Measurements from ENCODE around the gene POGK.
A peak's percentile ranks its signal among the peaks of the same experiment; 100 is the strongest.
"Not testable (repeated sequence)": the region's sequence is repeated elsewhere in the genome, so short reads cannot be mapped to it uniquely, and the experiment has no call there.

POGK gene

DNA sequence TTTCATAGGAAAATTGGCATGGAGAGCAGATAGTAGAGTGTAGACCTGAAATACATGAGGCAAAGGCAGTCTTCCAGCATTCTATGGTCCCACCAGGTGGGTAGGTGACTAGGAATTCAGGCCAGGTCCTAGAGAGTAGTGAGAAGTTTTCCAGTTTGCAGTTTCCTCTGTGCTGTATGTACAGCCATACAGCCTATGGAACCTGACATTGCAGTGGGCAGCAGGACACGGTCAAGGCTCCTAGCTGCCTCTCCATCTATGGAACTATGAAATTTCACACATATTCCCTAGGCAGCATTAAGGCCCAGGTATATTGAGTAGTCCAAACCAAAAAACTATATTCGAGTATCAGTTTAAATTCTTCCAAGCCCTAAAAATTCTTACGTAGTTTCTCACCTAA, 16.3 kb downstream of the POGK start:
- DNase-seq (ENCODE audit: low spot score): no peak

- no peak for DNase-seq (ENCODE audit: low spot score)
Measured at GRCh38 chr1:166857995-166858394, 18.7 kb downstream of the POGK start.

- DNase-seq (ENCODE audit: low spot score): no peak
Measured at GRCh38 chr1:166858726-166859419, 19.6 kb downstream of the POGK start.

DNA sequence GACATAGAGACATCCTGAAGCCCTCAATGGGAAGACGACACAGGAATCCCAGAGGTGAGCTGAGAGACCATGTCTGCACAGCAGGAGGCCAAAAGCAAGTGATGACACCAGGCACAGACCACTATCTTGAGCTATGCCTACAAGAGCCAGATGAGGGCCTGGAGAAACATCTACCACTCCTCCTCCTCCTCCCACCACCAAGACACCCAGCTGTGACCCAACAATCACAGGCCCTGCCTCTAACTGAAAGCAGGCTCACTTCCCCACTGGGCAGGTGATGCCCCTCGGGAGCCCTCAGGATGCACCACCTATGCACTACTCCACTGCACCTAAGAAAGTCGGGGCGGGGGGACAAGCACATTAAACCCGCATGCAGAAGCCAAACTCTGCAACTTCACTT, 20.3 kb downstream of the POGK start:
- no peak for DNase-seq (ENCODE audit: low spot score)

DNA sequence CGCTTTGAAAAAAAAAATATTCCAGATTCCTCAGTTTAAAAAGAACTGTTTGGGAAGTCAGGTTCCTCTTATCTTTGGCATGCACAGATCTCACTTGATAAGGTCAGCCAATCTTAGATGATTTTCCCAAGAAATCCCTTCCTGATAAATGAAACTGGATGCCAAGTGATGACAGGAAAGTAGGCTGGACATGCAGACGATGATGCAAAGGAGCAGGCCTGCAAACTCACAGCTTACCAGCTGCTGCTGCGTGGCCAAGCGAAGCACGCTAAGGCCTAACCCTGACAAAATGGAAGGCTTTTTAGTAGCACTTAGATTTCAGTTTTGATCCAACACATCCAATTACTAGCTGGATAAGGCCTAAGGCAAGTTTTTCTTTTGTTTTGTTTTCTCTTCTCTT, 26.7 kb downstream of the POGK start:
- DNase-seq (ENCODE audit: low spot score): no peak

- no peak for DNase-seq (ENCODE audit: low spot score)
Measured at GRCh38 chr1:166868639-166869038, 29.4 kb downstream of the POGK start.

GRCh38 chr1:166869318-166870099, 30.2 kb downstream of the POGK start:
- DNase-seq (ENCODE audit: low spot score): no peak

DNA sequence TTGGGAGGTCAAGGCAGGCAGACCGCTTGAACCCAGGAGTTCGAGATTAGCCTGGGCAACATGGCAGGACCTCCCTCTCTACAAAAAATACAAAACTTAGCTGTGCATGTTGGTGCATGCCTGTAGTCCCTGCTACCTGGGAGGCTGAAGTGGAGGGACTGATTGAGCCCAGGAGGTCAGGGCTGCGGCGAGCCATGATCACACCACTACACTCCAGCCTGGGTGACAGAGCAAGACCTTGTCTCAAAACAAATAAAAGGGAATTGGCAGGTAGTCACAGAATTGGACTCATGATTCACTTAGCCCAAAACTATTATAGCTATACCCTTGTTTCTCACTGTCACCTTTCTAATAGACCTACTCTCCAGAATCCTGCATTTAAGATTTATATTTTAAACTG, 31.3 kb downstream of the POGK start:
- DNase-seq (ENCODE audit: low spot score): no peak

- no peak for DNase-seq (ENCODE audit: low spot score)
Measured at GRCh38 chr1:166874464-166874863, 35.2 kb downstream of the POGK start.

- no peak for DNase-seq (ENCODE audit: low spot score)
Measured at GRCh38 chr1:166875302-166875733, 36.0 kb downstream of the POGK start.

DNA sequence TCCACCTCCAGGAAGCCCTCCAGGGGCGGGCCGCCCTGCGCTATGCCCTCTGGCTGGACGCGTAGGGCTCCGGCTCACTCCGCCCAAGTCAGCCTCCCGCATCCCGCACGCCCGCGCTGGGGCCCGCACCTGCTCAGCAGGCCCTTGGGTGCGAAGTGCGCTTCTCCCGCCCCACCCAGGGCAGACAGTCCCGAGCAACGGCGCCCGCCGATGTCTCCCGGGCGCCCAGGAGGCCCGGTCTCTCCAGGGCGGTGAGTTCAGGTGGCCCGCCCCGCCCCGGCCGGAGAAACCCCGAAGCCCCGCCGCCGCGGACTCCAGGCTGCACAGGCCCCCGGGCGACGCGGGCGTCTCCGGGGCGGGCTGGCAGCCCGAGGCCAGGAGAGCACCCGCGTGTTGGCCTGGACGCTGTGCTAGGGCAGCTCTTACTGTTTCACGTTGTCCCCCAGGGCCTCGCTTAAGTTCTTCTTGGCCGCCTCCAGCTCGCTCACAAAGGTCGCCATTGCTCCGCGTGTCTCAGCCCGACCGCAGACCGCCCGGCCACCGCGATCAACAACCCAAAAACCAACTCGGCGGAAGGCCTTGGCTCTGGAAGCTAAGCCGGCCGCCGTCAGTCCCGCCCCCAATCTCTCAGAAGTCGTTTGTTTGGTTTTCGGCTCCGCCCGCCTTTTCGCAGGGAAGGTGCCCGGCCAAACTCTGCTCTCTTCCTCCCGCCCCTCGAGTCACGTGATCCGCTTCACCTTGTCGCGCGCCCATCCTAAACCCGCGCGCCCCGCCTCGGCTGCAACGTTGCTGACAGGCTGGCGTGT, 36.7 kb downstream of the POGK start, which contains the start of gene TADA1:
TADA1 (minus strand) TSS at position 531 of the 806 bp plus-strand sequence; CDS start at position 500, 31 bp downstream.
- peak; percentile 96 for DNase-seq (ENCODE audit: low spot score)

GRCh38 chr1:166876540-166876838, 37.2 kb downstream of the POGK start:
- no peak for DNase-seq (ENCODE audit: low spot score)

DNA sequence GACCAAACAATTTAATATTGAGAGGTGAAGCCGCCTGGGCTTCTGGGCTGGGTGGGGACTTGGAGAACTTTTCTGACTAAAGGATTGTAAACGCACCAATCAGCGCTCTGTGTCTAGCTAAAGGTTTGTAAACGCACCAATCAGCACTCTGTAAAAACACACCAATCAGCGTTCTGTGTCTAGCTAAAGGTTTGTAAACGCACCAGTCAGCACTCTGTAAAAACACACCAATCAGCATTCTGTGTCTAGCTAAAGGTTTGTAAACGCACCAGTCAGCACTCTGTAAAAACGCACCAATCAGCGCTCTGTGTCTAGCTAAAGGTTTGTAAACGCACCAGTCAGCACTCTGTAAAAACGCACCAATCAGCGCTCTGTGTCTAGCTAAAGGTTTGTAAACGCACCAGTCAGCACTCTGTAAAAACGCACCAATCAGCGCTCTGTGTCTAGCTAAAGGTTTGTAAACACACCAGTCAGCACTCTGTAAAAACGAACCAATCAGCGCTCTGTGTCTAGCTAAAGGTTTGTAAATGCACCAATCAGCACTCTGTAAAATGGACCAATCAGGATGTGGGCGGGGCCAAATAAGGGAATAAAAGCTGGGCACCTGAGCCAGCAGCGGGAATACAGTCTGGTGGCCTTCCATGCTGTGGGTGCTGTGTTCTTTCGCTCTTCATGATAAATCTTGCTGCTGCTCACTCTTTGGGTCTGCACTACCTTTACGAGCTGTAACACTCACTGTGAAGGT, 39.1 kb downstream of the POGK start:
- DNase-seq (ENCODE audit: low spot score): not testable (repeated sequence)

DNA sequence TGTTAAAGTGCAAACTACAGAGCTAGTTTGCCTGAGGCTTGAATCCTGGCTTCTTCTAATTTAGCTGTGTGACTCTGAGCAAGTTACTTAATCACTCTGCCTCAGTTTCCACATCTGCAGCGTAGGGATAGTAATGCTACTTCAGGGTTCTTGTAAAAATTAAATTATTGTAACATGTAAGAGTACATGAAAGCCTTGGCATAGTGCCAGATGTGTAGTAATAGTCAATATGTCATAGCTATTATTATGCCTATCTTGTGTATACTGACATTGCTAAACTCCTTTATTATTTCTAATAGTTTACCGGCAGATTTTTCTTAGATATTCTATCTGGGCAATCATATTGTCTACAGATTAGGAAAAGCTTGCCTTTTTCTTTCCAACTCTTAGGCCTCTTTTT, 43.6 kb downstream of the POGK start:
- no peak for DNase-seq (ENCODE audit: low spot score)

DNA sequence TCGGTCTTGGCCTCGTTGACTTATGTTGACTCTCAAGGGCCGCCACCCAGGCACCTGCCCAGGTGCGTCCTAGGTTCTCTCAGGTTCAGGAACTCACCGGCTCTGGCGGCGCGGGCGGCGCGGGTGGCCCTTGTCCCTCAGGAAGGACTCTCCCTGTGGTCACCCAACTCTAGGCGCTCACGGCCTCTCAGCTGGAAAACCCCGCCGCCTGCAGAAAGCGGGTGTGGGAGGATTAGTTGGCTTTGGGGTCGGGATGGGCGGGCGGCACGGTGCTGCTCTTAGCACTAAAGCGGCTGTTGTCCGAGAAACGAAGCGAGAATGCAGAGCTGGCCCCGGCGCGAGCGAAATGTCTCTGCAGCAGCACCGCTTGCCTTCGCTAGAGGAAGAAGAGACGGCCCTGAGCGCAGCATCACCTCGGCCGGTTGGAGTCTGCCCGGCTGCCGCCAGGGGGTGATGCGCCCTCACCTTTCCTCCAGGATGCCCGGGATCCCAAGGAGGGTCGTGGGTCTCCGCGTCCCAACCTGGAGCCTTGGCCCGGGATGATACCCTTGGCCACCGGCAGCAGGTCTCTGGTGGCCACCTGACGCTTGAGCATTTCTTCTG, 44.9 kb downstream of the POGK start:
- DNase-seq (ENCODE audit: low spot score): peak; percentile 54

DNA sequence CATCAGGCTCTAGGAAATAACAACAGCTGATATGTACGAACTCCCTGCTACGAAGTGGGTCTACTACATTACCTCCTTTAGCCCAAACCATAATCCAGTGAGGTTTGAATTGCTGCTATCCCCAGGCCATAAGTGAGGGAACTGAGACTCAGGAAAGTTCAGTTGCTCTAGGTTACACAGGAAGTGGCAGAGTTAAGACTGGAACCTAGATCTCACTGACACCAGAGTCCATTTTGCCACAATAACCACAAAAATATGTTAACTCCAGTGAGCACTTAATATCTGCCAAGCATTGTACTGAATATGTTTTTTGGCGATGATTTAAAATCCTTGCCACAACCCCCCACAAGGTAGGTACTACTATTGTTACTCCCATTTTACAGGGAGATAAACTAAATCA, 45.7 kb downstream of the POGK start:
- DNase-seq (ENCODE audit: low spot score): no peak

DNA sequence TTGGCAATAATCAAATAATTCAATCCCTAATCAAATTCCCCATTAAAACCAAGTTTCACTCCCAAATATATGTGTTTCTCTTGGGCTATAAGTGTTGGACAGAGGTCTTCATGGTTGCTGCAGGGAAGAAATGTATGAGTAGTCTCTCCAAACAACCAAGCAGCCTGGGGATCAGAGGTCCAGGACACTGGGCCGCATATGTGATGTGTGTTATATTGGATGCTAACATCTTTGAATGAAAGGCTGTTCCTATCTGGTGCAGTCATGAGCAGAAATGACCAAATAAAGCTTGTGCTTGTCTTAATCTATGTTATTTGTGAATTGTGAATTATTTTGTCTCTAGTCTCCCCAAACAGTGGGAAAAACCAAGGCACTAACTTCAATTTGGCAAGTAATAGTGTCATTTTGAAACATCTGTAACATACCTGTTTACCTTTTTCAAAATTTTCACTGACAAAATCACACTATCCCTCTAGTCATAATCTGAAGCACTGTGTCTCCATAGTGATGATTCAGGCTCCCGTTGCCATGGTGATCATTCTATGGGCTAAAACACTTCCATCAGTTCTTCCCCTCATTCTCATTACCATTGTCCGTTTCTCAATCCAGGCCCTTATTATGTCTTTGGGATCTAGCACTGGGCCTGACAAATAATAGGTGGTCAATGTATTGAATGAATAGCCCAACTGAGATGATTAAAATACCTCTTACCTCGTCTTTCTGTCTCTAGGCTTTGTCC, 49.3 kb downstream of the POGK start:
- no peak for DNase-seq (ENCODE audit: low spot score)

- DNase-seq (ENCODE audit: low spot score): no peak
Measured at GRCh38 chr1:166889776-166890175, 50.5 kb downstream of the POGK start.

DNA sequence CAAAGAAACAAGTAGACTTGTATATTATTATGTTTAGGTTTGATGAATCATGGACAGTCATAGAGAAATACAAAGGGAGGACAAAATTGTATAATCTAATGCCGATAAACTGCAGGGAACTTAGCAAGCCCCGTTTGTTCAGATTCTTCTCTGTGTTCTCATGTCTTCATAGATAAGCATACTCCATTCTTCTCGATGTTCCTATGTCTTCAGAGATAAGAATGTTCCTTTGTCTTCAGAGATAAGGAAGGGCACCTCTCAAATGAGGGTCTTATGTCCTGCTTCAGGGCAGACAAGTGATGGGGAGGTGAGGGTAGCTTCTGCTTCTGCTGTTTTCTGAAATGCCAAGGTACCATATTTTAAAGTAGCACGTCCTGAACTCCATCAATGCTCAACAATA, 56.5 kb downstream of the POGK start:
- no peak for DNase-seq (ENCODE audit: low spot score)

DNA sequence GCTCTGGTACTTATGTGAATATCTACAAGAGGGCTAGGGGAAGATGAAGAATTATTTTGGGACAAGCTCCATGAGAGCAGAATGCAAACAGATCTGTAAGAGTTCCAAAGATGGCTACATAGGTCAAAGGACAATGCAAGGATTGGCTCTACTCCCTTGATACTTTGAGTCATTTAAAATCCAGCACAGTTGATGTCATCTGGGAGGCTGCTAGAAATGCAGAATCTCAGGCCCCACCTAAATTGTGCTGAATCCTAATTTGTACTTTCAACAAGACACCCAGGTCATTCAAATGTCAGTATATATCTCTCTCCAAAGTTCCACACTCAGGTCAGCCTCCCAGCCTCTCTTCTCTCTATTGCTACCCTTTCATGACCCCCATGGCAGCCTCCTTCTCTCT, 60.5 kb downstream of the POGK start:
- DNase-seq (ENCODE audit: low spot score): no peak

DNA sequence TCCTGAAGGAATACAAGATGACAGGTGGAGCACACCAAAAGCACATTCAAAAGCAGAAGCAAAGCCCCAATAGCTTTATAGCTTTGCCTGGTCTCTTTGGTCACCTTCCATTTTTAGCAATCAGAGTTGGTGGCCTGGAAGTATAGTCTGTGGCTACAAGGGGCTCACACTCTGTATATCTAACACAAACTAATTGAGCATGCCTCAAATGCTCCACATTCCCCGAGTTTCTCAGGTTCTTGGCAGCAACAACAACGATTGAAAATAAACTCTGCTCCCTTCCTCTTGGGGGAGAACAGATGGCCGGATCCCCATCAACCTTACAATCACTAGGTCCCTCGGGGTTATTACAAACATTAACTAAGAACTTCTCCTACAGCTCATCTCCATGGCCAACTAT, 61.7 kb downstream of the POGK start:
- DNase-seq (ENCODE audit: low spot score): no peak
